Activated CD4-positive, alpha-beta T cell treated with anti-CD3 and anti-CD28 coated beads for 36 hours (primary cell): ENCODE measurements around the gene TRAPPC6A. TPM values are rescaled to one million over a fixed set of nuclear protein-coding genes. Genes with fewer than 3 reads are reported as not detected.
A peak's percentile ranks its signal among the peaks of the same experiment; 100 is the strongest.

ENCODE experiments used
- ATAC-seq: fragments of 200-7000 bp; cut with Tn5 transposase; one replicate; pipeline ENCODE4 v1.10.0; 2021; ENCODE audit warnings: mild to moderate bottlenecking, moderate library complexity
- CTCF ChIA-PET: fragments of 350-600 bp; sonication (Branson Sonifier 250); formaldehyde crosslinking; loops from one replicate; lab custom pipeline; 2021; ENCODE audit warnings: antibody characterized with exemption; lab: Charles Lee
- POLR2A ChIA-PET: fragments of 350-600 bp; sonication (Branson Sonifier 250); formaldehyde crosslinking; loops from one replicate; lab custom pipeline; 2021; ENCODE audit warnings: antibody characterized with exemption, inconsistent platforms; lab: Charles Lee
- DNase-seq: peaks from one replicate; pipeline ENCODE4 v3.0.0-alpha.2; 2020
- H3K27ac Mint-ChIP-seq: one replicate; pipeline ENCODE4 v1.8.0; 2021; ENCODE audit warnings: mixed read lengths
- H3K27me3 Mint-ChIP-seq: one replicate; pipeline ENCODE4 v1.8.0; 2021; ENCODE audit warnings: mixed read lengths
- H3K36me3 Mint-ChIP-seq: one replicate; pipeline ENCODE4 v1.8.0; 2021; ENCODE audit warnings: low read depth, mixed read lengths
- H3K4me1 Mint-ChIP-seq: one replicate; pipeline ENCODE4 v1.8.0; 2021; ENCODE audit warnings: mixed read lengths
- H3K4me3 Mint-ChIP-seq: one replicate; pipeline ENCODE4 v1.8.0; 2021; ENCODE audit warnings: mild to moderate bottlenecking, moderate library complexity, mixed read lengths
- H3K9me3 Mint-ChIP-seq: one replicate; pipeline ENCODE4 v1.8.0; 2021; ENCODE audit warnings: low read depth, mixed read lengths
- intact Hi-C, 2 experiments: fragments of 100-400 bp; cut with DNase I in 1 of 2; cut with micrococcal nuclease in 1 of 2; formaldehyde crosslinking; loops; one replicate each; pipeline versions ENCODE4 v1.14.2 to v1.15.1; 2022 to 2024; cut with DNase I, micrococcal nuclease
- total RNA-seq, 2 experiments: library from RNA; stranded (reverse); gene quantifications; one replicate each; pipeline ENCODE4 v1.2.3, GENCODE V29; 2021

The TRAPPC6A gene
- total RNA-seq, 2 experiments from 2014 or later: 18.3 to 25.1 TPM

GRCh38 chr19:45135176-45135885, 42.7 kb downstream of the TRAPPC6A start:
- Mint-ChIP-seq H3K4me3 (no peak overlapping the region), H3K27me3 (no peaks in the 10 kb centered on the region), H3K9me3 (no peaks in the 10 kb centered on the region), H3K4me1 (peaks cover 10% of the 10 kb centered on the region), H3K36me3 (no peaks in the 10 kb centered on the region), H3K27ac (no peak overlapping the region)
- DNase-seq: no peak
- no peak for ATAC-seq
- POLR2A ChIA-PET: no interaction called here
- intact Hi-C loops: no loop called here
- CTCF ChIA-PET: no interaction called here

DNA sequence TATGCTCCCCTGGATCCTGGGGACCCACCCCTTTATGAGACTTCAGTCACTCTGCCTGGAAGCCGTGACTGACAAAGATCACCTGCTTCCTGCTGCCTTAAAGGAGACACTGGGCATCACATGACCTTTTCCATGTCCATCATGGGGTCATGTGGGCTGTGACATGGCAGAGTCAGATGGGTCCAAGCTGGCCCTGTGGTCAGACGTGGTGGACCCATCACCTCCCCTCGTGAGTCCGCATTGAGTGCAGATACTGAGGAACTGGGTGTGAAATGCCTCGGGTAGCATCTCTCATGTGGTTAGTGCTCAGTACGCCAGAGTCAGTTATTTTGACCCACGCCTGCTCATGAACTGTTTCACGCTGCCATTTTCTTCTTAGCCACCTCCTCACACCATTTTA, 44.4 kb downstream of the TRAPPC6A start:
- CTCF ChIA-PET: interaction anchor here (1.5 kb wide), 1 partner anchor 10 kb away, joined by 3 read pairs; no protein-coding TSS in a partner anchor
- DNase-seq: no peak
- Mint-ChIP-seq H3K36me3 (no peaks in the 10 kb centered on the region), H3K4me3 (no peak overlapping the region), H3K9me3 (no peaks in the 10 kb centered on the region), H3K27ac (no peak overlapping the region), H3K4me1 (peaks cover 10% of the 10 kb centered on the region), H3K27me3 (no peaks in the 10 kb centered on the region)
- intact Hi-C loops: no loop called here
- POLR2A ChIA-PET: no interaction called here
- ATAC-seq: no peak

DNA sequence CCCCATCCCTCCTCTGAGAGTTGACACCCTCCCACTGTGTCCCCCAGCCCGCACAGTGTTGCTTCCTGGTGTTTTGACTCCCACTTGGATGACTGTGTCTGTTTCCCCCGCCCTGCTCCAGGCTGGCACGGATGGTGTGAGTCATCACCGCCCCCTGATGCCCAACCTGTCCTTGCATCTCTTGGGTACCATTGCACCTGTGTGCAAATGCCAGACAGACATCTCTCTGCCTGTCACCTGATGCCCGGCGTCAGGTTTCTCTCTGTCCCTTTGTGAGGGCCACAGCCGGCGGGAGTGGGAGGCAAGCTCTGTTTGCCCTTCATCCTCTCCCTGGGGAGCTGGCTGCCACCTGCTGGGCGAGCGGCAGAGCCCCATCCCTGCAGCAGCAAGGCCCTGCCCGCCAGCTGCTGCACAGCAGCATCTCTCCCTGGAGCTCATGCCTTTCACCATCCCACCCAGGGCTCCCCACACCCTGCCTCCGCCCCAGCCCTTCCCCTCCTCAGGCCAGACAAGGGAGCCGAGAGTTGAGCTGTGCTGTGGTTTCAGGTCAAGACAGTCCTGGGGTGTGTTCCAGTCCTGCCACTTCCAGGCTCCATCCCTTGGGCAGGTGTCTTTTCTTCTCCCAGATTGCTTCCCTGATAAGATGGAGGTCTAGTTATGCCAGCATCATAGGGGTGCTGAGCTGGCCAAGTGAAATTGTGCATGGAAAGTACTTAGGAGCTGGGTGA, 47.0 kb downstream of the TRAPPC6A start:
- CTCF ChIA-PET: interaction anchor here (1.2 to 1.5 kb wide), 2 partner anchors 12 to 39 kb away, joined by 3 to 4 read pairs; partner anchors contain the start of gene PPP1R37
- POLR2A ChIA-PET: interaction anchor here (0.6 kb wide), 2 partner anchors 88 to 143 kb away, joined by 3 read pairs; no protein-coding TSS in a partner anchor
- Mint-ChIP-seq H3K27ac (no peak overlapping the region), H3K36me3 (no peaks in the 10 kb centered on the region), H3K4me3 (no peak overlapping the region), H3K9me3 (no peaks in the 10 kb centered on the region), H3K27me3 (no peaks in the 10 kb centered on the region), H3K4me1 (peaks cover 13% of the 10 kb centered on the region)
- ATAC-seq (peak; percentile 37), DNase-seq (peak; percentile 39)
- intact Hi-C loops: no loop called here

- H3K4me3 Mint-ChIP-seq: no peak overlapping the region
- no peaks in the 10 kb centered on the region for H3K27me3 Mint-ChIP-seq
- H3K4me1 Mint-ChIP-seq: peaks cover 16% of the 10 kb centered on the region
- H3K27ac Mint-ChIP-seq: no peak overlapping the region
- H3K36me3 Mint-ChIP-seq: no peaks in the 10 kb centered on the region
- intact Hi-C loops: no loop called here
- POLR2A ChIA-PET: no interaction called here
- ATAC-seq (no peak), DNase-seq (no peak)
- H3K9me3 Mint-ChIP-seq: no peaks in the 10 kb centered on the region
- CTCF ChIA-PET: interaction anchor here (1.2 to 1.5 kb wide), 2 partner anchors 11 to 38 kb away, joined by 3 to 4 read pairs; partner anchors contain the start of gene PPP1R37
Observed at GRCh38 chr19:45130236-45130635, 47.8 kb downstream of the TRAPPC6A start.

- POLR2A ChIA-PET: no interaction called here
- Mint-ChIP-seq H3K27ac (no peak overlapping the region), H3K4me3 (no peak overlapping the region), H3K4me1 (peaks cover 16% of the 10 kb centered on the region), H3K36me3 (no peaks in the 10 kb centered on the region), H3K9me3 (no peaks in the 10 kb centered on the region), H3K27me3 (no peaks in the 10 kb centered on the region)
- DNase-seq (no peak), ATAC-seq (no peak)
- intact Hi-C loops: loop anchor here (5.0 kb wide), 2 partner anchors 37 to 52 kb away; partner anchors contain the start of genes GEMIN7 (in 1 of the 2), PPP1R37 (in 1 of the 2) and ZNF296 (in 1 of the 2)
- CTCF ChIA-PET: interaction anchor here (1.1 kb wide), 1 partner anchor 12 kb away, joined by 3 read pairs; no protein-coding TSS in a partner anchor
Observed at GRCh38 chr19:45128806-45129205, 49.2 kb downstream of the TRAPPC6A start.

DNA sequence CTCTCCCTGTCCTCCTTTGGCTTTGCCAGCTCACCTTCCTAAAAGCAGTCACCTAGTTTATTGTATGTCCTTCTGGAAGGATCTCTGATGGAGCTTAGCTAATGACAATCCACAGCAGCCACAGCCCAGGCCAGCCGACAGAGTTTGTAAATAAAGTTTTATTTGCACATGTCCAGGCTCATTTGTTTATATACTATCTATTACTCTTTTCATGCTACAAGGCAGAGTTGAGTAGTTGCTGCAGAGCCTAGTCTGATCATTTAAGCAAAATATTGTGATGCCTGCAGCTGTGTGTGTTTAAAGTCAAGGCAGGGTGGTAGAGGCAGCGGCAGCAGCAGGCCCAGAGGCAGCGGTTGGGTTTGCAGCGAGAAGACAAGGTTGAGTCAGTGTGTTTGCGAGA, 49.9 kb downstream of the TRAPPC6A start:
- H3K9me3 Mint-ChIP-seq: no peaks in the 10 kb centered on the region
- POLR2A ChIA-PET: no interaction called here
- intact Hi-C loops: loop anchor here (5.0 kb wide), 2 partner anchors 36 to 51 kb away; partner anchors contain the start of genes GEMIN7 (in 1 of the 2), PPP1R37 (in 1 of the 2) and ZNF296 (in 1 of the 2)
- H3K27ac Mint-ChIP-seq: no peak overlapping the region
- H3K4me3 Mint-ChIP-seq: no peak overlapping the region
- CTCF ChIA-PET: interaction anchor here (0.6 kb wide), 1 partner anchor 217 kb away, joined by 3 read pairs; no protein-coding TSS in a partner anchor
- DNase-seq (no peak), ATAC-seq (no peak)
- H3K27me3 Mint-ChIP-seq: no peaks in the 10 kb centered on the region
- no peaks in the 10 kb centered on the region for H3K36me3 Mint-ChIP-seq
- H3K4me1 Mint-ChIP-seq: peaks cover 16% of the 10 kb centered on the region

- H3K9me3 Mint-ChIP-seq: no peaks in the 10 kb centered on the region
- POLR2A ChIA-PET: interaction anchor here (0.6 kb wide), 1 partner anchor 78 kb away, joined by 4 read pairs; no protein-coding TSS in a partner anchor
- DNase-seq (no peak), ATAC-seq (no peak)
- no peaks in the 10 kb centered on the region for H3K27me3 Mint-ChIP-seq
- H3K4me3 Mint-ChIP-seq: no peak overlapping the region
- no peak overlapping the region for H3K27ac Mint-ChIP-seq
- intact Hi-C loops: loop anchor here (1.0 to 5.0 kb wide), 4 partner anchors 33 to 137 kb away; partner anchors contain the start of genes PPP1R37 (in 2 of the 2), GEMIN7 (in 1 of the 2) and ZNF296 (in 1 of the 2)
- peaks cover 23% of the 10 kb centered on the region for H3K4me1 Mint-ChIP-seq
- CTCF ChIA-PET: interaction anchor here (0.6 to 1.2 kb wide), 3 partner anchors 21 to 112 kb away, joined by 3 read pairs; no protein-coding TSS in a partner anchor
- no peaks in the 10 kb centered on the region for H3K36me3 Mint-ChIP-seq
Observed at GRCh38 chr19:45126654-45127053, 51.4 kb downstream of the TRAPPC6A start.

DNA sequence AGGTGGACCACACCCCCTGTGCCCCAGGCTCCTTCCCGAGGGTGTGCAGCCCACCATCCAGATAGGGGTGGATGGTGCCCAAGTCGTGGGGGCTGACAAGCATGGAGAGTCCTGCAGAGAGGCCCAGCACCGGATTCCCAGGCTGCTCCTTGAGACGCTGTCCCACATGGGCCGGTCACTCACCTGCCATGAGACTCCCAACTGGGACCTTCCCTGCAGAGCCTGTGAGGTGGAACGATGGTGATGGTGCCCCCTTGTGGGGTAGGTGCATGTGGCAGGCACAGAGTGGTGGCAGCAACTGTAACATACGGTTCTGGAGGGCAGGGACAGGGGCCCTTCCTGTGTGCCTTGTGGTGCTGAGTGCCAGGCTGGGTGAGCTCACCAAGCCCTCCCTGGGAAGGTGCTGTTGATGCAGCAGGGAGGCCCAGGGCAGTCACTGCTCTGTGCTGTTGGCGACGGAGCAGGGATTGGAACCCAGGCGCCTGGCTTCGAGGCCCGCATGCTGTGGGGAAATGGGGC, 52.0 kb downstream of the TRAPPC6A start:
- Mint-ChIP-seq H3K27me3 (no peaks in the 10 kb centered on the region), H3K4me3 (no peak overlapping the region), H3K9me3 (no peaks in the 10 kb centered on the region), H3K4me1 (peaks cover 24% of the 10 kb centered on the region), H3K36me3 (no peaks in the 10 kb centered on the region), H3K27ac (no peak overlapping the region)
- POLR2A ChIA-PET: interaction anchor here (0.6 kb wide), 1 partner anchor 79 kb away, joined by 4 read pairs; no protein-coding TSS in a partner anchor
- CTCF ChIA-PET: interaction anchor here (0.6 to 1.5 kb wide), 7 partner anchors 13 to 215 kb away, joined by 3 to 7 read pairs (median 3); no protein-coding TSS in a partner anchor
- intact Hi-C loops: loop anchor here (1.0 to 5.0 kb wide), 4 partner anchors 33 to 137 kb away; partner anchors contain the start of genes PPP1R37 (in 2 of the 2), GEMIN7 (in 1 of the 2) and ZNF296 (in 1 of the 2)
- ATAC-seq: peak; percentile 85
- DNase-seq: peak; percentile 87

GRCh38 chr19:45125360-45125759, 52.7 kb downstream of the TRAPPC6A start:
- Mint-ChIP-seq H3K4me3 (no peak overlapping the region), H3K4me1 (peaks cover 28% of the 10 kb centered on the region), H3K9me3 (no peaks in the 10 kb centered on the region), H3K27ac (no peak overlapping the region), H3K27me3 (no peaks in the 10 kb centered on the region), H3K36me3 (no peaks in the 10 kb centered on the region)
- ChIA-PET POLR2A (interaction anchor here (0.8 kb wide), 1 partner anchor 34 kb away, joined by 3 read pairs; no protein-coding TSS in a partner anchor), CTCF (interaction anchor here (0.6 to 1.5 kb wide), 5 partner anchors 12 to 214 kb away, joined by 3 to 7 read pairs (median 4); no protein-coding TSS in a partner anchor)
- intact Hi-C loops: loop anchor here (5.0 kb wide), 2 partner anchors 33 to 48 kb away; partner anchors contain the start of genes GEMIN7 (in 1 of the 2), PPP1R37 (in 1 of the 2) and ZNF296 (in 1 of the 2)
- DNase-seq: no peak
- no peak for ATAC-seq

- intact Hi-C loops: no loop called here
- POLR2A ChIA-PET: no interaction called here
- DNase-seq: no peak
- no peak overlapping the region for H3K4me3 Mint-ChIP-seq
- H3K4me1 Mint-ChIP-seq: peaks cover 35% of the 10 kb centered on the region
- H3K27ac Mint-ChIP-seq: no peak overlapping the region
- no peak for ATAC-seq
- H3K9me3 Mint-ChIP-seq: no peaks in the 10 kb centered on the region
- no peaks in the 10 kb centered on the region for H3K27me3 Mint-ChIP-seq
- H3K36me3 Mint-ChIP-seq: no peaks in the 10 kb centered on the region
- CTCF ChIA-PET: no interaction called here
Observed at GRCh38 chr19:45124021-45124420, 54.0 kb downstream of the TRAPPC6A start.
